D721Med (cell line): Measurements from ENCODE around the gene NHERF1.
A peak's percentile ranks its signal among the peaks of the same experiment; 100 is the strongest.

Experiments used
- DNase-seq: peaks from one replicate; pipeline ENCODE4 v3.0.0; 2011; ENCODE audit warnings: low spot score; ENCODE audit not compliant: insufficient read length
- FAIRE-seq: peaks from 2 replicates; lab custom pipeline; 2011; peaks lifted over from hg19 to GRCh38; lab: Jason Lieb, UNC
- CTCF ChIP-seq: IDR thresholded peaks from 2 replicates; pipeline ENCODE4 v1.5.1; 2012; ENCODE audit warnings: mild to moderate bottlenecking, control low read depth; ENCODE audit not compliant: insufficient read depth; ENCODE audit errors: missing control alignments

Gene NHERF1

DNA sequence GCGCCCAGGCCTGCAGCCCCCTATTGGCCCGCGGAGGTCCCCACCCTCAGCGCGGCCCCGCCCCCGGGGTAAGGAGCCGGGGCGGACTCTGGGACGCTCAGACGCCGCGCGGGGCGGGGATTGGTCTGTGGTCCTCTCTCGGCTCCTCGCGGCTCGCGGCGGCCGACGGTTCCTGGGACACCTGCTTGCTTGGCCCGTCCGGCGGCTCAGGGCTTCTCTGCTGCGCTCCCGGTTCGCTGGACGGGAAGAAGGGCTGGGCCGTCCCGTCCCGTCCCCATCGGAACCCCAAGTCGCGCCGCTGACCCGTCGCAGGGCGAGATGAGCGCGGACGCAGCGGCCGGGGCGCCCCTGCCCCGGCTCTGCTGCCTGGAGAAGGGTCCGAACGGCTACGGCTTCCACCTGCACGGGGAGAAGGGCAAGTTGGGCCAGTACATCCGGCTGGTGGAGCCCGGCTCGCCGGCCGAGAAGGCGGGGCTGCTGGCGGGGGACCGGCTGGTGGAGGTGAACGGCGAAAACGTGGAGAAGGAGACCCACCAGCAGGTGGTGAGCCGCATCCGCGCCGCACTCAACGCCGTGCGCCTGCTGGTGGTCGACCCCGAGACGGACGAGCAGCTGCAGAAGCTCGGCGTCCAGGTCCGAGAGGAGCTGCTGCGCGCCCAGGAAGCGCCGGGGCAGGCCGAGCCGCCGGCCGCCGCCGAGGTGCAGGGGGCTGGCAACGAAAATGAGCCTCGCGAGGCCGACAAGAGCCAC lies at the start of gene NHERF1:
Gene NHERF1, plus strand, starts transcription at position 100 of the 750 bp plus-strand sequence. Its CDS starts 219 bp downstream, at position 319.
- DNase-seq, result peak; percentile 95
- FAIRE-seq, result no peak
- TF ChIP-seq CTCF, result no peak

- no peak for DNase-seq
- no peak for FAIRE-seq
- TF ChIP-seq CTCF, result no peak
Measured at GRCh38 chr17:74699236-74699635, 49.2 kb upstream of the NHERF1 start.

DNA sequence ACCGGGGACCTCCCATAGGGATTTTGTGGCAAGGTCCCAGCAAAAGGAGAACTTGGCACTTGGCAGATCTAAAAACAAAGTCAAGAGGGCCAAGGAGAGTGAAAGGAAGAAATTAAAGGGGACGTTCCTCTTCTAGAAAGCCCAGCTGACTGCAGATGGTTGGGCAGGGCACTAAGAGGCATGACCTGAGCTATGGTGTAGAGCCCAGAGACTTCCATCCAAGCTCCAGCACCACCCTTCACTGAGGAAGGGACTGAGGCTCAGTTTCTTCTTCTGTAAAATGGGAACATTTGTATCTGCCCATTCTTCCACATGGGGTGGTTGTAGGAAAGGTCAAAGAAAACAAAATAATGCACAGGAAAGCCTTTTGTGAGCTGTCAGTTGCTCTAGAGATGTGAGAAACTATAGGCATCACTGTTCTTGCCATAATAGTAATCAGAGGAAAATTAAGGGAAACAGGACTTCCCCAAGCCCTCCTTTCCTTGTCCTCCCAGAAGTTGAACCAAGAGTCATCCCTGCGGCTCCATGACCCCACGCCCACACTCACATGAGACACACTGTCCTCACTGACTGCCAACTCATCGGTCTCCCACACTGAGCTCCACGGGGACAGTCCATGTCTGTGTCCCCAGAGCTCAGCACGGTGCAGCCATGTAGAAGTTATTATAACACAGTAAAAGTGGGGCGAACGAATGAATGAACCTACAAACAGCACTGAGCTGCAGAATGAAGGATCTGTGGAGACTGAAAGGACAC lies 46.1 kb upstream of the NHERF1 start:
- FAIRE-seq (no peak), DNase-seq (no peak)
- no peak for TF ChIP-seq CTCF

DNA sequence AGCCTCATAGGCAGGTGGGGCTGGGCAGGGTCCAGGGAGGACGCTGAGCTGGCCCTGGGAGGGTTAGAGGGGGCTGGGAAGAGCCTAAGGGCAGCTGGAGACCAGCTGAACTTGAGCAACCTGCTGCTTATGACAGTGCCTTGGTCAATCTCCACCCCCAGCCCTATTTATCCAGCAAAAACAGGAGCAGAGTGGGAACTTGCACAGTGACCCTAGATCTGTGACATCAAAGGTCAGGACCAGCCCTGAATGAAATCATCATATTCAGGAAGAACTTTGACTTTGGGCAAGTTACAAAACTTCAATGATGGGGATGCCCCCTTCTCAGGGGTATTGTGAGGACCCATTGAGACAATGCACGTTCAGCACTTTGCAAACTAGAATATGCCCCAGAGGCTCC lies 45.1 kb upstream of the NHERF1 start:
- FAIRE-seq, result no peak
- no peak for DNase-seq
- no peak for TF ChIP-seq CTCF

- no peak for TF ChIP-seq CTCF
- DNase-seq (no peak), FAIRE-seq (no peak)
Measured at GRCh38 chr17:74704544-74704943, 43.9 kb upstream of the NHERF1 start.

DNA sequence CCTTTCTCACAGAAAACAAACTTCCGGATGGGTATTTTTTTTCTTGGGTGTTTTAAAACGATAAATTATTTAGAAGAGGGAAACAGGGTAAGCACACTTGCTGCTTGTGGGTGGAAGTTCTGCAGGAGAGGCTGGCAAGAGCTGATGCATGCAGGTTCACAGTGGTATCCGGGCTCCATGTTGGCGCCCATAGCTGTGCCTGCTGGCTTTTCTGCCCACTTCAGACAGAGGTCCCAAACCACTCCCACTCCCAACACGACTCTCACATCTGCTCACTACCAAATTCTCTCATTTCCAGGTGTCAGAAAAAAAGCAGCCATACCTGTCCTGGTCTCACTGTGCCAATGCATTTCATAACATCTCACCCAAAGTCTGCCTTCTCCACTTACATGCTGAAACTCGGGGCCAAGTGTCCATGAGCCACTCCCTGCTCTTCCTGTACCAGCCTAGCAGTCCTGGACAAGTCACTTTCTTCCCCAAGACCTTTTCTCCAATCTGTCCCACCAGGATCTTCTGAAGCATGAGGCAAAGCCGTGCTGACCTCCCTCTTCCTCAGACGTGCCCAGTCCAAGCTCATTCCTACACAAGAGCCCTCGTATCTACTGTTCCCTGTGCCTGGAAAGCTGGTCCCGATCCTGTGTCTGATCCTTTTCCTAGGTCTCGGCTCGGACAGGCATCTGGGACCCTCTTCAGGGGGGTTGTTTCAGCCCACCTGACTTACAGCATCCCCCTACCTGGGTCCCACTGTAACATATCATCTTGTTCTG lies 37.2 kb upstream of the NHERF1 start:
- TF ChIP-seq CTCF, result no peak
- DNase-seq (no peak), FAIRE-seq (no peak)
